ENCODE results near the gene CD160. TPM values are rescaled to one million over a fixed set of nuclear protein-coding genes. Genes with fewer than 3 reads are reported as not detected.

Gene CD160
- total RNA-seq, 1 experiment from 2014 or later: not detected

GRCh38 chr1:145702826-145703225, 16.5 kb upstream of the CD160 start:
- Histone ChIP-seq H3T11ph (ENCODE audit: low read length) (no peak overlapping the region), H3K79me1 (ENCODE audit: insufficient read depth, low read depth, low read length, poor library complexity, severe bottlenecking) (no peaks in the 10 kb centered on the region), H3K4ac (ENCODE audit: low read depth, low read length) (no peak overlapping the region), H3K4me1 (ENCODE audit: insufficient read depth, low read length) (peaks cover 2% of the 10 kb centered on the region; the same call in 1 of the 2 replicates), H3K23me2 (ENCODE audit: insufficient read length, low read depth, low read length, poor library complexity, severe bottlenecking) (no peaks in the 10 kb centered on the region), H3K4me2 (ENCODE audit: insufficient read depth, insufficient read length, low read length) (no peak overlapping the region), H4K20me1 (ENCODE audit: control insufficient read depth, insufficient read depth, insufficient read length) (no peaks in the 10 kb centered on the region), H3K9me3 (ENCODE audit: control insufficient read depth, low read depth, low read length) (no peaks in the 10 kb centered on the region), H4K8ac (replicated peaks; ENCODE audit: insufficient read length, low read depth, low read length) (no peak overlapping the region), H4K5ac (ENCODE audit: insufficient read length, low read depth, low read length) (no peak overlapping the region), H4K91ac (ENCODE audit: insufficient read length, low read depth, low read length) (no peak overlapping the region), H3K56ac (ENCODE audit: insufficient read length, low read depth, low read length) (no peak overlapping the region), H2BK20ac (ENCODE audit: low read depth, low read length, poor library complexity, severe bottlenecking) (no peak overlapping the region), H2BK15ac (ENCODE audit: low read depth, low read length) (no peak overlapping the region), H3K9ac (ENCODE audit: extremely low read depth, insufficient read length, low read length) (no peak overlapping the region), H2AK5ac (ENCODE audit: insufficient read length, low read length) (no peak overlapping the region), H3K18ac (ENCODE audit: insufficient read length, low read depth, low read length) (no peak overlapping the region), H2BK5ac (ENCODE audit: insufficient read length, low read length) (no peak overlapping the region), H3K79me2 (ENCODE audit: insufficient read depth, low read length) (no peaks in the 10 kb centered on the region), H2AFZ (ENCODE audit: low read length) (no peak overlapping the region), H3K27ac (ENCODE audit: insufficient read length, low read depth, low read length) (no peak overlapping the region), H2BK120ac (ENCODE audit: low read depth, low read length, poor library complexity, severe bottlenecking) (no peak overlapping the region), H3K27me3 (ENCODE audit: insufficient read depth, low read length) (no peaks in the 10 kb centered on the region), H3K14ac (ENCODE audit: insufficient read depth, low read length) (no peak overlapping the region), H3K23ac (ENCODE audit: insufficient read length, low read depth, low read length) (no peak overlapping the region), H2BK12ac (ENCODE audit: insufficient read length, low read depth, low read length) (no peak overlapping the region)
- Mint-ChIP-seq H3K9me3 (no peaks in the 10 kb centered on the region), H3K27me3 (ENCODE audit: low read depth) (peaks cover 5% of the 10 kb centered on the region), H3K4me3 (no peak overlapping the region), H3K27ac (no peak overlapping the region), H3K36me3 (ENCODE audit: insufficient read depth in 1 of 3, low read depth in 3 of 3) (no peaks in the 10 kb centered on the region), H3K4me1 (peaks cover 10 to 12% of the 10 kb centered on the region in 2 experiments; a peak in 3 of 4 replicates)
- TF ChIP-seq CTCF (conservative IDR thresholded peaks at IDR 0.05): no peak
- no peak for DNase-seq
- no CpG with 5 or more reads among the region's 7 CpGs for WGBS (ENCODE audit: extremely low coverage, insufficient read length, low lambda C conversion rate)
